ENCODE data around the gene RPLP1. TPM values are rescaled to one million over a fixed set of nuclear protein-coding genes. Genes with fewer than 3 reads are reported as not detected.

The RPLP1 gene
- total and polyA plus RNA-seq, 2 of the 8 experiments (the other 6 are each of a cell fraction or from before 2014, with no cell fraction given), result 2,089 to 4,387 TPM

DNA sequence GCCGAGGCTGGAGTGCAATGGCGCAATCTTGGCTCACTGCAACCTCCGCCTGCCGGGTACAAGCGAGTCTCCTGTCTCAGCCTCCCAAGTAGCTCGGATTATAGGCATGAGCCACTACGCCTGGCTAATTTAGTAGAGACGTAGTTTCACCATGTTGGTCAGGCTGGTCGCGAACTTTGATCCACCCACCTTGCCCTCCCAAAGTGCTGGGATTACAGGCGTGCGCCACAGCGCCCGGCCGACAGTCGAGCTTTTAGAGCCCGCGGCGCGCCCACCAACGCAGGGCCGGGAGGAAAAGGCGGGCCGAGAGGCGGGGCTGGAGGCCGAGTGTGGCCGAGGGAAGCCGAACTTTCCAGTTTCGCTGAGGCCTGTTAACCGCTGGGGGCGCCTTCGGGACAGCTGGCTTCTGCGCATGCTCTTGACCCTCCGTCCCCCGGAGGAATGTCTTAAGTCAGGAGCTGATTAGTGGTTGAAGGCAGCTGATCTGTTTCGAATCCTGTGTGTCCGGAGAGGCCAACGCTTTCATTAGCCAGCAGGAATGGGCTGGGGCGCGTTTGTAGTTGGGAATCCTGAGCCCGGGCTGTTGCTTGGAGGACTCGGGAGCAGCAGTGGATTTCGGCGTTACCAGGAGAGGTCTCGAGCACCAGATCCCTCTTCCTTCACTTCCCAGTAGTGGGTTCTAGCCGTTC is 10.0 kb downstream of the RPLP1 start (continued):
- no peak for TF ChIP-seq FOSL1 (IDR thresholded peaks at IDR 0.05; ENCODE audit: insufficient read depth, low read depth, low read length)
- TF ChIP-seq POU5F1 (IDR thresholded peaks at IDR 0.05; ENCODE audit: low read depth, low read length), result no peak
- peak in 1 of 2 experiments; percentile 9; a peak in 1 of 3 replicates for TF ChIP-seq EP300 (IDR thresholded peaks at IDR 0.05; ENCODE audit: borderline replicate concordance in 1 of 2, low read depth in 2 of 2, low read length in 2 of 2)
- peak; percentile 80 for TF ChIP-seq TBP (IDR thresholded peaks at IDR 0.05; ENCODE audit: low read depth, low read length)
- TF ChIP-seq CEBPB (IDR thresholded peaks at IDR 0.05; ENCODE audit: low read depth, low read length), result peak; percentile 30; the same call in 1 of the 2 replicates
- TF ChIP-seq, protein P1, sequence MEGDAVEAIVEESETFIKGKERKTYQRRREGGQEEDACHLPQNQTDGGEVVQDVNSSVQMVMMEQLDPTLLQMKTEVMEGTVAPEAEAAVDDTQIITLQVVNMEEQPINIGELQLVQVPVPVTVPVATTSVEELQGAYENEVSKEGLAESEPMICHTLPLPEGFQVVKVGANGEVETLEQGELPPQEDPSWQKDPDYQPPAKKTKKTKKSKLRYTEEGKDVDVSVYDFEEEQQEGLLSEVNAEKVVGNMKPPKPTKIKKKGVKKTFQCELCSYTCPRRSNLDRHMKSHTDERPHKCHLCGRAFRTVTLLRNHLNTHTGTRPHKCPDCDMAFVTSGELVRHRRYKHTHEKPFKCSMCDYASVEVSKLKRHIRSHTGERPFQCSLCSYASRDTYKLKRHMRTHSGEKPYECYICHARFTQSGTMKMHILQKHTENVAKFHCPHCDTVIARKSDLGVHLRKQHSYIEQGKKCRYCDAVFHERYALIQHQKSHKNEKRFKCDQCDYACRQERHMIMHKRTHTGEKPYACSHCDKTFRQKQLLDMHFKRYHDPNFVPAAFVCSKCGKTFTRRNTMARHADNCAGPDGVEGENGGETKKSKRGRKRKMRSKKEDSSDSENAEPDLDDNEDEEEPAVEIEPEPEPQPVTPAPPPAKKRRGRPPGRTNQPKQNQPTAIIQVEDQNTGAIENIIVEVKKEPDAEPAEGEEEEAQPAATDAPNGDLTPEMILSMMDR (IDR thresholded peaks at IDR 0.05; ENCODE audit: control extremely low read depth in 1 of 3, insufficient read depth in 1 of 3, low read depth in 1 of 3, low read length in 3 of 3), result peak; percentile 68 to 92 (median 73)
- TF ChIP-seq HDAC6 (IDR thresholded peaks at IDR 0.05; ENCODE audit: low read depth, low read length), result no peak
- TF ChIP-seq TAF1 (IDR thresholded peaks at IDR 0.05; ENCODE audit: low read depth, low read length), result peak; percentile 87
- TF ChIP-seq, protein P2, sequence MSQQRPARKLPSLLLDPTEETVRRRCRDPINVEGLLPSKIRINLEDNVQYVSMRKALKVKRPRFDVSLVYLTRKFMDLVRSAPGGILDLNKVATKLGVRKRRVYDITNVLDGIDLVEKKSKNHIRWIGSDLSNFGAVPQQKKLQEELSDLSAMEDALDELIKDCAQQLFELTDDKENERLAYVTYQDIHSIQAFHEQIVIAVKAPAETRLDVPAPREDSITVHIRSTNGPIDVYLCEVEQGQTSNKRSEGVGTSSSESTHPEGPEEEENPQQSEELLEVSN (IDR thresholded peaks at IDR 0.05), result no peak
- TF ChIP-seq TAF7 (optimal IDR thresholded peaks at IDR 0.05; ENCODE audit: borderline replicate concordance, low read depth, low read length), result peak; percentile 64

All from H1 (cell line).